ENCODE measurements around the gene NT5DC1.

The NT5DC1 gene

DNA sequence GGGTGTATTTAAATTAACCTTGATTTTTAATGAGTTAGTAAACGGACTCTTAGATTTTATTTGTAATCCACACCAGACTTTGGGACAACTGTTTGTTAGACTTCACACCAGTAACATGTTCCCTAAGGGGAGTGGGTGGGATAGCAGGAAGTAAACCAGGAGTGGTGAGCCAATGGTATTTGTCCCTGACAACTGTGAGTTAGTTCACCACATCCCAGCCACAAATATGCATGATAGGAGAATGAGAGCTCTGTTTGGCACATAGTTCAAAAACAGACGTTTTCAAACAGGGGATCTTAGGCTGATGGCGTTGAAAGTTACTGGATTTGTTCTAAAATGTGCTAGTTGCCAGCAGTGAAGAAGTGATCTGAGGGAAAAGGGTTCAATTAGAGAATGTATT lies 44.0 kb downstream of the NT5DC1 start:
- no peak for DNase-seq

DNA sequence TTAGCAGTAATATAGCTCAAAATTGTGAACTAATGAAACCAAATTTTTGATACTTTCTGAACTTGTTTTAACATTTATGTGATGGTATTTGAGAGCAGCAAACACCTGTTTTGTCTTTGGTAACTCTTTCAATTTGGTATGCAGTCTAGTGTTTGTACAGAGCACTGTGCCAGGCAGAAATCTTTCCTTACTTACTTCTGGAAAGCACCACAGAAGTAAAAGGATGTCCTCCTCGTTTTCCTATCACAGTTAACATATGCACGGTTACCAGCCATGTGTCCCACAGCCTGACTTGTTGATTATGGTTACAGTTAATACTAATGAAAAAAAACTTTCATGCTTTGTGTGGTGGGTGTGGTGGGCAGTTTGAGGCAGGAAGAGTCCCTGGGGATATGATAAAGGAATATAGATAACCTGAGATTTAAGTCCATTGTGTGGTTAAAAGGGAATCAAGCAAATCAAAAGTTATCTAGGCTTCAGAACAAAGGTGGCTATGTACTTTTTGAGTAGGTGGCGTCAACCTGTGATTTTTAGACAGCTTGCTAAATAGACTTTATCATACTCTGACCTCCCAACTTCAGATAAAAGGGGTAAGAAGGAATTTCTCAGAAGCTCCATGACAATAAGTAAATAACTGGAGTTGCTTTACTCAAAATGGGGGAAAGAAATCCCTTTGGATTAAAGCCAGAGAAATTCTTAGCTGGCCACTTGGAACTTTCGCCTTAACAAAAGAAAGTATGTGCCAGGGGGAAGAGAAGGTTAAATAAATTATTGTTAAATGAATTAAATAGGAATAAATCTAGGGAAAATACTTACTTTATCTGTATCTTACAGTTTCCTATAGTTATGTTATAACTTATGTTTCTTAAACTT lies 45.4 kb downstream of the NT5DC1 start:
- no peak for DNase-seq

DNA sequence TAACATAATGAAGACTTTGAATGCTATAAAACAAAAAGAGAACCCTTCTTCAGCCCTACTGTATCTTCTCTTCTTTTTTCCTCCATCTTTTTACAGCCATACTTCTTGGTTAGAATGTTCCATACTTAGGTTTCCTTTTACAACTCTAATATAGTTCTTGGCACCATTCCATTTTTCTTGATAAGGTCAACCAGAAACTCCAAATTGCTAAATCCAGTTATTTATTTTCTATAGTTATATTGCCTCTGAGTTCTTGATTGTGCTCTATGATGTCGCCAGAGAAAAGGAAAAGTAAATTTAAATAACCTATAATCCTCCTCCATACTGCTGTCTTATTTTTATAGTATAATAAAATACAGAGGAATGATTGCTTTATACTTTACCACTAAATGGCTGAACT lies 52.0 kb downstream of the NT5DC1 start:
- no peak for DNase-seq

GRCh38 chr6:116154887-116155286 lies 54.2 kb downstream of the NT5DC1 start:
- no peak for DNase-seq

DNA sequence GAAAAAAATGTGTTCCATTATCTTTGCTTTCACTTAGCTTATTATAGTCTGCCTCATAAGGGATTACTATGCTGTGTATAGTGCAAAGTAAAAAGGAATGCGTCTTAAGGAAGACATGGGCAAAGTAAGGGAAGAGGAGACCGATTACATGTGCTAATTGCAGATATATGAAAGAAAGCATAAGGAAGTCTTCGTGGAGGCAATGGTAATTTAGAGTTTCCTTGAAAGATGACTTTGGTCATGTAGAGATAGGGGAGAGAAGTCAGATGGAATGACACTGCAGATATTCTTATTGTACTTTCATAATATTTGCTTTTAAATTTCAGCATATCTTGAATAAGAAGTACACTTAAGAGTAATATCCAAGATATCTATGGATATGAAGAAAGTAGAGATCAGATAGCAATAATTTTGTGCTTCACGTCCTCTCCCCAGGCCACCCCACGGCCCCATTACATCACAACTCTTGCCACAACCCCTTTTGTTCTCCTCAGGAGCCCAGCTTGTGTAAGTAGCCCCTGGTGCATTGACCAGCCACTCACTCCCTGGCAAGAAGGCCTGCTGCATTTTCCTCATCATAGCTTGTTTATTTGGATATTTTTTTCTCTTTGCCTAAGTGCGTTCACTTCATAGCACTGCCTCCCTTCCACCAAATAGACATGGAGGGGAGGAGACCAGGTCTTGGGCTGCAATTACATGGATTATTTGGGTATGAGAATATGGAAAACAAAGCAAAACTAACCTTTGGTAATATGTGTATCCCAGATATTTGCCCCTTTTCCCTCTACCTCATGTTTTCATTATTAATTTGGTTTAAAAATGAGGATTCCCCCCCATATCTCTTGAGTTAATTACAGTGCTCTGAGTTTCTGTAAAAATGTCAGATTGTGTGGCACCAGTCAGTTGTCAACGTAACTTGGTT lies 56.0 kb downstream of the NT5DC1 start:
- no peak for DNase-seq

GRCh38 chr6:116157391-116157790 lies 56.7 kb downstream of the NT5DC1 start:
- DNase-seq, result no peak

DNA sequence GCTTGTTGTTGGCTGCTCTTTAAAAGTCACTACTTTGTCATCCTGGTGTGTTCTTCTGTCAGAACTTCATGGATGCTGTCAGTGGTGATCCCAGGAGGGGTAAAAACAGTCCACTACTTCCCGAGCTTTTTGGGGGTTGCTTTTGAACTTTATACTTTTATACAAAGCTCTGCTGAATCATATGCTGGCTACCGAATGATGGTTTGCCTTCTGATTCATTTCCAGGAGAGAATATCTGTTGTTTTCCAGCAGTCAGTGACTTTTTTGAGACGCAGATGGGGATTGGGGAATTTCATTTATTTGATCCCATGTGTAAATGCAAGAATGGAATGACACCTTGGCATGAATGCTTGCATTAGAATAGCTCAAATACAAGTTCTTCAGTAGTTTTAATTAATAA lies 58.0 kb downstream of the NT5DC1 start:
- DNase-seq, result no peak

DNA sequence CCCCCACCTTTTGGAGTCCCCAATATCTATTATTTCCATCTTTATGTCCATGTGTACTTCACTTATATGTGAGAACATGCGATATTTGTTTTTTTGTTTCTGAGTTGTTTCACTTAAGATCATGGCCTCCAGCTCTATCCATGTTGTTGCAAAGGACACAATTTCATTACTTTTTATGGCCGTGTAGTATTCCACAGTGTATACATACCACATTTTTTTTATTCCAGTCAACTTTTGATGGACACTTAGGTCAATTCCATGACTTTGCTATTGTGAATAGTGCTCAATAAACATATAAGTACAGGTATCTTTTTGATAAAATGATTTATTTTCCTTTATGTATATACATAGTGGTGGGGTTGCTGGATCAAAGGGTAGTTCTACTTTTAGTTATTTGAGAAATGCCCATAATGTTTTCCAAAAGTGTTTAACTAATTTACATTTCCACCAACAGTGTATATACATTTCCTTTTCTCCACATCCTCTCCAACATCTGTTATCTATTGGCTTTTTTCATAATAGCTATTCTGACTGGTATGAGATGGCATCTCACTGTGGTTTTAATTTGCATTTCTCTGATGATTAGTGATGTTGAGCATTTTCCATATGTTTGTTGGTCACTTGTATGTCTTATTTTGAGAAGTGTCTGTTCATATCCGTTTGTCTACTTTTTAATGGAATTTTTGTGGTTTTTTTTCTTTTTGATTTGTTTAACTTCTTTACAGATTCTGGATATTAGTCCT lies 59.3 kb downstream of the NT5DC1 start:
- DNase-seq, result no peak

- DNase-seq, result no peak
These were observed 64.9 kb downstream of the NT5DC1 start for GRCh38 chr6:116165596-116165995.

- no peak for DNase-seq
These were observed 65.7 kb downstream of the NT5DC1 start for GRCh38 chr6:116166369-116166768.

- DNase-seq, result no peak
These were observed 67.5 kb downstream of the NT5DC1 start for GRCh38 chr6:116168148-116168547.

GRCh38 chr6:116169880-116170279 lies 69.2 kb downstream of the NT5DC1 start:
- no peak for DNase-seq

DNA sequence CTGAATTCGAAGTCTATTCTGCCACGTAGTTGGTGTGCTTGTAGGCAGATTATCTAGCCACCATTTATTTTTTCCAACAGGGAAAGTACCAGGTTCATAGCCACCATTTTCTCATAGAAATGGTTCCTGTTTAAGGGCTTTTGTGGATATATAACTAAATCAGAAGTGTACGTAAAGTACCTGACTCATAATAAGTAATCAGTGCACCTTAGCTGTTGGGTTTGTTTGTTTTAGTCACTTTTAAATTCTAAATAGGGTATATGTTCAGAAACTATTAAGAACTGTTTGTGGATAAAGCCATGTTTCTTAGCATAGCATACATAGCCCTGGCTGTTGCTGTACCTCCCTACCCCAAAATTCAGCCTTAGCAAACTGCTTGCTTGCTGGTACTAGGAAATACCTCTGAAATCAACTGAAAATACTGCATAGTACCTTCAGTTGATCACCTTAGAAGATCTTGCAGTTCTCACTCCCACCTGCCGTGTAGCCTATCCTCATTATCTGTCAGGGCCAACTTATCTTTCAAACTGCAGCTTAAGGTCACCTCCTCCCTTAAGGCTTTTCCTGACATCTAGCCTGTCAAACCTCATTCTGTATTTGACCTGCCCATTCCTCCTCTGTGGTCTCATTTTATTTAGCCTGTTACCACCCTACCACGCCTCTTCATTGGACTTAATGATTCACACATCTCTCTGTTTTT lies 69.9 kb downstream of the NT5DC1 start:
- no peak for DNase-seq

GRCh38 chr6:116173928-116174327 lies 73.3 kb downstream of the NT5DC1 start:
- no peak for DNase-seq

DNA sequence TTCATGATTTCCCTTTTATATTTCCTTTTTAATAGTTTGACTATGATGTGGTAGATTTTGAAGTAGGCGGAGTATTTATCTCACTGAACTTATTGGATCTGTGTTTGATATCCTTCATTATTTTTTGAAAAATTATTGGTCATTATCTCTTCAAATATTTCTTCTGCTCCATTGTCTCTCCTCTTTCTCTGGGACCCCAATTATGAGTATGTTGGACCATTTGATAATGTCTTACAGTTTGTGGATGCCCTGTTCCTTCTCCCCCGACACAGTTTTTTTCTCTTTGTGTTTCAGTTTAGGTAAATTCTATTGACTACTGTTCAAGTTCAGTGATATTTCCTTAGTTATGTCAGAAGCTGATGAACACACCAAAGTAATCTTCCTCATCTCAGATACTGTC lies 74.7 kb downstream of the NT5DC1 start:
- DNase-seq, result no peak

GRCh38 chr6:116176596-116176995 lies 75.9 kb downstream of the NT5DC1 start:
- no peak for DNase-seq

DNA sequence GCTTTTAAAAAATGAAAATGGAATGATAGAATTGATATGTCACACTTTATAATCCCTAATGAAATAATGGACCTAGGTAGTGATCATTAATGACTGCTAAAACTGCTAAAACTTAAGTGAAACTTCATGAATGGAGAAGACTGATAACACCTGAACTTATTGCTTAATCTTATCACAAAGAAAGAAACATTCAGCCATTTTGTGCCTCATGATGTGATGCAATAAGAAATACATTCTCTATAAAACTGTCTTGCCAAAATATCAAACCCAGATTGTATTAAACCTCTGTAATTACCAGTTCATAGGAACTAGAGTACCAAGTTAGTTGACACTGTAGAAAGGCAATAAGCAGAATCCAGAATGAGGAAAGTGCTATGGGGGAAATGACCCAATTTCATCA lies 79.7 kb downstream of the NT5DC1 start:
- no peak for DNase-seq

DNA sequence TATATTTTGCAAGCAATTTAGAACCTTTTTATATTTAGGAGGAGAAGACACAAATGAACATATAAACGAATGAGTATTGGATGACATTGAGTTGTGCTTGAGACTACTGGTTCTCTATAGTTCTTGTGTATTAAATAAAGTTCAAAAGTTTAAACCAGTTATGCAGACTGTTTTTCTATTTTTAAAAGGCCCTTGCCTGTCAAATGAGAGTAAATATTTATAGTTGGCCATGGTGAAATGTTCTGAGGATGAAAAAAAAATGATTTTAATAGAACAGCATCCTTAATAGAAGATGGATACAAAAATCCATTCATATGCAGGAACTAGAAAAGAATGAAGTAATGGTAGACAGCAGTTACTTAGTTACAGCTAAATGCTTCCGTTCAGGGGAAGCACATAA lies 88.8 kb downstream of the NT5DC1 start:
- no peak for DNase-seq

DNA sequence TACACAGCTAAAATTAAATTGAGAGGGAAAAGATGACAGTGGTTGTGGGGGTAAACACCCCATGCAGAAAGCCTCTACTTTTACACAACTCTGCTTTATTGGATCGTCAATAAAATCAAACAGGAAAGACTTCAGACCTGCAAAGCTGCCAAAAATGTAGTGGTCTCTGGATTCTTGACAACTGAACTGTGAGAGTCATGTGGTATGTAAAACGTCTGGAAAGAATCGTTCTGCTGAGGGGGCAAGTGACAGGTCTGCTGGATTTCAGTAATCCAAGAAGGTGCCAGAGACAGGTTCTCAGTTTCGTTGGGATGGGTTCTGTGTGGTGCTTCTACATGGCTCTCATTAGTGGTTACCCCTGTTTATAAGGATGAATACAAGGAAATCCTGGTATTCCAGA lies 89.9 kb downstream of the NT5DC1 start:
- no peak for DNase-seq

DNA sequence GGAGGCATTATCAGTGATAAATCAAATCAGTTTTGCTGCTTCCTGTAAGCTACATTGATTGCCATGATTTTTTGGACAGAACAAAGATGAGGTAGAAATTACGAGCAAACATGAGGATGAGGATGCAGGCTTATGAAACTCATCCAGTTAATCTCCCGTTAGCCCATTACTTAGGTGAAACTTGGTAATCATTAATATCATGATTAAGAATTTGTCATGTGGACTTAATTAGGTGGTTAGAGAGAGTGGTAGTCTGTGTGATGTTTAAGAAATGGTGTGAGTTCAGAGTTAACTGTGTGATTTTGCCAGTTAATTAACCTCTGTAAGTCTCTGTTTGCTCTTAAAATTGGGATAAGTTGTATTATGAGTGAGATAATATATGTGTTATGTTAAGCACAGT lies 91.2 kb downstream of the NT5DC1 start:
- DNase-seq, result peak in 1 of 2 experiments; percentile 8

- no peak for DNase-seq
These were observed 92.1 kb downstream of the NT5DC1 start for GRCh38 chr6:116192786-116193185.

DNA sequence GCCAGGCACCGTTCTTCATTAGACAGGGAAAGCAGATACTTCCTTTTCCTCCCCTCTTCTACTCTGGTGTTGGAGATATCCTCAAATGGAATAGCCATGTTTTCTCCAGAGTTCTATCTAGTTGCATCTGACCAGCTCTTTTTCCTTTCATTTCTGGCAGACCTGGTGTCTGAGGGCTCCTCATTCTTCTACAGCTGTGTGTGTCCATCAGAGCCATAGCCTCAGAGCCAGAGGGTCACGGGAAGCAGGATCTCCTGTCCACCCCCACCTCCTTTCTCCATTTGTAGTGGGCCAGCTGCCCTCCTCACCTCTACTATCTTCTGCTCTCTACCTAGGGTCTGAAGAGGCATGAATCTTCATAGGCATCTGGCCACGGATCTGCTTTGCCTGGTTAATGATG lies 96.2 kb downstream of the NT5DC1 start:
- no peak for DNase-seq
